Gastroesophageal sphincter (tissue), 4 donors: ENCODE measurements around the gene FRMD1. TPM values are rescaled to one million over a fixed set of nuclear protein-coding genes. Genes with fewer than 3 reads are reported as not detected.
"Not testable (repeated sequence)": the region's sequence is repeated elsewhere in the genome, so short reads cannot be mapped to it uniquely, and the experiment has no call there.

Experiments
- ATAC-seq: fragments of 150-250 bp; one replicate; pipeline ENCODE4 v1.9.1; 2016; ENCODE audit warnings: mild to moderate bottlenecking, moderate library complexity
- H3K27ac ChIP-seq, 4 donors: fragments of 200-600 bp; sonication (generic) in 3 of 4; 1 replicate in 3 of 4; 2 replicates in 1 of 4; pipeline ENCODE4 v1.5.1; 2016 to 2019
- H3K27me3 ChIP-seq: fragments of 200-600 bp; sonication (generic); one replicate; pipeline ENCODE4 v1.5.1; 2019
- H3K36me3 ChIP-seq, 2 donors: fragments of 200-600 bp; sonication (generic); one replicate each; pipeline ENCODE4 v1.5.1; 2019; ENCODE audit warnings: control low read depth in 1 of 2
- H3K4me1 ChIP-seq, 3 donors: fragments of 200-600 bp; sonication (generic); 1 replicate in 2 of 3; 2 replicates in 1 of 3; pipeline ENCODE4 v1.5.1; 2016 to 2019; ENCODE audit warnings: control low read depth in 2 of 3
- H3K4me3 ChIP-seq, 2 donors: fragments of 200-600 bp; sonication (generic); one replicate each; pipeline ENCODE4 v1.5.1; 2019; ENCODE audit warnings: mild to moderate bottlenecking in 1 of 2, moderate library complexity in 1 of 2
- H3K9me3 ChIP-seq, 3 donors: fragments of 200-600 bp; sonication (generic); one replicate each; pipeline ENCODE4 v1.5.1; 2017 to 2019; ENCODE audit warnings: control low read depth in 2 of 3
- CTCF ChIP-seq, 4 experiments: fragments of 200-600 bp in 2 of 4; fragments of 450-650 bp in 2 of 4; sonication (generic) in 1 of 4; IDR thresholded peaks; one replicate each; pipeline ENCODE4 v1.5.1; 2017 to 2019; ENCODE audit warnings: antibody characterized with exemption in 4 of 4, mild to moderate bottlenecking in 2 of 4, moderate library complexity in 2 of 4
- EP300 ChIP-seq: sonication (generic); formaldehyde crosslinking; IDR thresholded peaks from one replicate; pipeline ENCODE4 v1.6.1; 2017; ENCODE audit warnings: antibody characterized with exemption, mild to moderate bottlenecking
- POLR2A ChIP-seq, 2 donors: fragments of 450-650 bp; IDR thresholded peaks; one replicate each; pipeline ENCODE4 v1.6.1; 2017; ENCODE audit warnings: antibody characterized with exemption in 2 of 2, mild to moderate bottlenecking in 2 of 2, moderate library complexity in 1 of 2
- POLR2AphosphoS5 ChIP-seq: sonication (generic); formaldehyde crosslinking; IDR thresholded peaks from one replicate; pipeline ENCODE4 v1.6.1; 2017; ENCODE audit warnings: antibody characterized with exemption
- WGBS, 2 donors: methylation state at CpG; one replicate each; pipeline ENCODE4 v1.1.5; 2018; ENCODE audit warnings: low coverage in 1 of 2; 5-methylcytosine and 5-hydroxymethylcytosine counted together
- total RNA-seq, 4 donors: library from RNA; depleted of rRNA; stranded (reverse); fragments of >200 nt; gene quantifications; one replicate each; pipeline ENCODE4 v1.1.0, GENCODE V29; 2016

The FRMD1 gene
- total RNA-seq, 4 donors from 2014 or later, result 0.10 to 0.54 (median 0.23) TPM; not detected in 1

GRCh38 chr6:168080393-168081077 lies 1.5 kb upstream of the FRMD1 start:
- H3K27ac ChIP-seq, result no peak overlapping the region
- H3K4me3 ChIP-seq, result no peak overlapping the region
- H3K27me3 ChIP-seq, result peaks cover 4% of the 10 kb centered on the region
- WGBS, 2 donors, result 79 to 95% methylated on average over 4 to 7 of the region's 24 CpGs
- TF ChIP-seq CTCF (IDR thresholded peaks at IDR 0.05) (no peak), POLR2AphosphoS5 (no peak), POLR2A (IDR thresholded peaks at IDR 0.05) (no peak), EP300 (no peak)
- no peak for ATAC-seq
- H3K36me3 ChIP-seq, result no peaks in the 10 kb centered on the region
- no peaks in the 10 kb centered on the region for H3K9me3 ChIP-seq
- H3K4me1 ChIP-seq, result peaks cover 0 to 16% (median 0%) of the 10 kb centered on the region in 3 donors

GRCh38 chr6:168078175-168078942 lies 653 bp downstream of the FRMD1 start:
- WGBS, 2 donors, result 33 to 43% methylated on average over 1 to 7 of the region's 21 CpGs
- H3K36me3 ChIP-seq, result no peaks in the 10 kb centered on the region
- ATAC-seq, result no peak
- H3K27me3 ChIP-seq, result peaks cover 6% of the 10 kb centered on the region
- no peak overlapping the region for H3K4me3 ChIP-seq
- no peaks in the 10 kb centered on the region for H3K9me3 ChIP-seq
- no peak overlapping the region for H3K27ac ChIP-seq
- peaks cover 0 to 16% (median 0%) of the 10 kb centered on the region in 3 donors for H3K4me1 ChIP-seq
- TF ChIP-seq POLR2AphosphoS5 (no peak), CTCF (IDR thresholded peaks at IDR 0.05) (no peak), POLR2A (IDR thresholded peaks at IDR 0.05) (no peak), EP300 (no peak)

- H3K4me1 ChIP-seq, result peaks cover 0 to 16% (median 0%) of the 10 kb centered on the region in 3 donors
- not testable (repeated sequence) for H3K27ac ChIP-seq, ATAC-seq, H3K9me3 ChIP-seq, H3K36me3 ChIP-seq, H3K4me3 ChIP-seq
- no CpG with 5 or more reads among the region's 7 CpGs for WGBS, 2 donors
- H3K27me3 ChIP-seq, result peaks cover 13% of the 10 kb centered on the region
Observed at GRCh38 chr6:168077401-168077800, 1.6 kb downstream of the FRMD1 start.

GRCh38 chr6:168075787-168076202 lies 3.2 kb downstream of the FRMD1 start:
- Histone ChIP-seq H3K9me3 (no peaks in the 10 kb centered on the region), H3K4me1 (peaks cover 0 to 16% (median 0%) of the 10 kb centered on the region in 3 donors), H3K36me3 (no peaks in the 10 kb centered on the region), H3K27ac (no peak overlapping the region), H3K27me3 (peaks cover 19% of the 10 kb centered on the region), H3K4me3 (no peak overlapping the region)
- TF ChIP-seq POLR2AphosphoS5 (no peak), CTCF (IDR thresholded peaks at IDR 0.05) (no peak), POLR2A (IDR thresholded peaks at IDR 0.05) (no peak), EP300 (no peak)
- ATAC-seq, result no peak
- WGBS, 2 donors, result 89% methylated on average over 13 of the region's 34 CpGs; no CpG with 5 or more reads in 1 of the 2 donors

GRCh38 chr6:168075216-168075615 lies 3.8 kb downstream of the FRMD1 start:
- 30% methylated on average over 2 of the region's 13 CpGs; no CpG with 5 or more reads in 1 of the 2 donors for WGBS, 2 donors

More at GRCh38 chr6:168075216-168075615, 3.8 kb downstream of the FRMD1 start:
- Histone ChIP-seq H3K27ac (no peak overlapping the region), H3K27me3 (peaks cover 19% of the 10 kb centered on the region), H3K36me3 (no peaks in the 10 kb centered on the region), H3K4me3 (no peak overlapping the region), H3K9me3 (no peaks in the 10 kb centered on the region), H3K4me1 (peaks cover 0 to 16% (median 0%) of the 10 kb centered on the region in 3 donors)
- ATAC-seq, result no peak
- no peak for TF ChIP-seq POLR2A (IDR thresholded peaks at IDR 0.05)
- TF ChIP-seq POLR2AphosphoS5, result no peak
